Skeletal muscle satellite cell (primary cell): Measurements from ENCODE around the gene LYPD4. TPM values are rescaled to one million over a fixed set of nuclear protein-coding genes. Genes with fewer than 3 reads are reported as not detected.
"Not testable (repeated sequence)": the region's sequence is repeated elsewhere in the genome, so short reads cannot be mapped to it uniquely, and the experiment has no call there.

Experiments used
- H3K27me3 ChIP-seq: 2 replicates; pipeline ENCODE4 v1.7.0; 2013; ENCODE audit warnings: low read length; ENCODE audit not compliant: control insufficient read depth, insufficient read depth
- H3K36me3 ChIP-seq: 2 replicates; pipeline ENCODE4 v1.7.0; 2013; ENCODE audit warnings: mild to moderate bottlenecking, control low read depth, low read length; ENCODE audit not compliant: insufficient read depth
- H3K4me1 ChIP-seq: 2 replicates; pipeline ENCODE4 v1.7.0; 2013; ENCODE audit warnings: low read length; ENCODE audit not compliant: control insufficient read depth, insufficient read depth
- H3K4me2 ChIP-seq: 2 replicates; pipeline ENCODE4 v1.7.0; 2013; ENCODE audit warnings: mild to moderate bottlenecking, low read length
- H3K4me3 ChIP-seq: 2 replicates; pipeline ENCODE4 v1.7.0; 2013; ENCODE audit warnings: low read length
- H3K9ac ChIP-seq: 2 replicates; pipeline ENCODE4 v1.7.0; 2013; ENCODE audit warnings: mild to moderate bottlenecking, low read depth, low read length, moderate library complexity
- H3K9me3 ChIP-seq: replicated peaks from 2 replicates; pipeline ENCODE4 v1.7.0; 2013; ENCODE audit warnings: mild to moderate bottlenecking, control low read depth, low read length
- small RNA-seq: library from RNA; depleted of rRNA; stranded (forward); fragments of <200 nt; gene quantifications from one replicate; pipeline ENCODE3, GENCODE V24; 2012

The LYPD4 gene

DNA sequence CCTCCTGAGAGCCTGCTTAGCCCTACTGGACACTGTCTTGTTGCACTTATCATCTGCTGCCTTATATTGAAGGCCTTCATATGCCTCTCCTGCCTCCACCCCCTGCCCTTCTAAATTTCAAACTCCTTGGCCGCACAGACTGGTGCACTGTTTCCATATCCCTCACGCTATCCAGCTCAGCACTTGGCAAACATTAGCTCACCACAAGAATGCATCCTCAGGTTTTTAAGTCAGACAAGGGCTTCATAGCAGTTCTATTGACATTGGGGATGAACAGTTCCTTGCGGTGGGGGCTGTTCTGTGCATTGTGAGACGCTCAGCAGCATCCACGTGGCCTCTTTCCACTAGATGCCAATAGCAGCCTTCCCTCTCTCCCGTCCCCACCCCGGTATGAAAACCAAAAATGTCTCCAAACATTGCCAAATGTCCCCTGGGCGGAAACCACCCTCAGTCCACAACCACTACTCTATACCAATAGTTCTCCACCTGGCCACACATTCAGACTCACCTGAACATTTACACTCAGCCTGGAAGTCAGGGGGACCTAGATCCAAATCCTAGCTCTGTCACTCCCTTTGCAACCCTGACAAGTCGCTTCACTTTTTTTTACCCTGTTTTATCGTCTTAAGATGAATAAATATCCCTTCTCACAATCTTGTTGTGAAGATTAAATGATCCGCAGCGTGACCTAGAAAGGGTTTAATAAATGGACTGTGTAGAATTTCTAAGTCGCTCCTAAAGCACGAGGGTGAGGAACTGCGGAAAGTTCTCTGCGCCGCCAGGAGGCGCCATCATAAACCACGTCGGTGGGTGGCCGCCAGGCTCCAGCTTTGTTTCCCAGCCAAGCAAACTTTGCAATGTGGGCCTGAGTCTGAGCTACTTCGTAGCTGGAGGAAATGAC is 51.7 kb downstream of the LYPD4 start:
- Histone ChIP-seq H3K4me2 (no peak overlapping the region), H3K36me3 (no peaks in the 10 kb centered on the region), H3K9ac (no peak overlapping the region), H3K4me1 (no peaks in the 10 kb centered on the region), H3K4me3 (no peak overlapping the region), H3K9me3 (no peaks in the 10 kb centered on the region), H3K27me3 (peaks cover 26% of the 10 kb centered on the region)

DNA sequence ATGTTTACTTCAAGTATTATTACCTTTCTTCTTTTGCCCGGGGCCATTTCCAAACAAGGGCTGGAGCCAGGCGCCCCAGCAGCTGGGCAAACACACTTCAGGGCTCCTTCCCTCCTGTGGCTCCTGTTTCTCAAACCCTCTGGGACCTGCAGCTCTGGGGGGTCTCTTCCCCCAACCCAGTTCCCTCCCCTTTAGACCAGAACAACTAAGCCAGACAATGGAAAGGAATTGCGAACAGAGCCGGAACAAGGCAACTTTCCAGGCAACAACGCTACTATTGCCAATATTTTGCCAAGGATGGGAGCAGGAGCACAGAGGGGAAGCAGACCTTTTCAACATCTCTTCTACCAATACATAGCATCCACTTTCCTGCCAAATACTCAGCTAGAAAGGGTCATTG is 55.4 kb downstream of the LYPD4 start:
- not testable (repeated sequence) for H3K9ac ChIP-seq, H3K4me2 ChIP-seq, H3K36me3 ChIP-seq, H3K9me3 ChIP-seq, H3K4me3 ChIP-seq, H3K4me1 ChIP-seq
- peaks cover 39% of the 10 kb centered on the region for H3K27me3 ChIP-seq

DNA sequence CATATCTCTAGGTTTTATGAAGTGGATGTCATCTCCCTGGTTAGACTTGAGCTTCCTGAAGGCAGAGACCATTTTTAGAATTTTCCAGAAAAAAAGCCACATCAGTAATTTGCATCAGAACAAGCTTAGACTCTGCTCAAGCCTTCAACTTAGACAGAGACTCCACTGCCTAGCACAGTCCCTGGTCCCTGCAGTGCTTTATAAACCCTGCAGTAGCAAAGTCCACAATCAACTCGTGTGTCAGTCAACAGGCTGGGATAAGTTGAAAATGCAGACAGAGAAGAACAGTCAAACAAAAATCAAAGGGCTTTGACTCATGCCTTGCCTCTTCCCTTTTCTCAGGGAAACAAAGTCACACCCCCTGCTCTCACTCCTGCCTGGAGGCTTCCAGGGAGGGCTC is 56.0 kb downstream of the LYPD4 start:
- H3K27me3 ChIP-seq, result peaks cover 39% of the 10 kb centered on the region
- not testable (repeated sequence) for H3K4me1 ChIP-seq, H3K9ac ChIP-seq, H3K9me3 ChIP-seq, H3K36me3 ChIP-seq, H3K4me3 ChIP-seq, H3K4me2 ChIP-seq

Small RNAs within 50 kb of the gene (small RNA-seq; reads per million reads assigned to genes)
- gene MIR6797, result not detected
